ENCODE results near the gene TEP1.

Gene TEP1

DNA sequence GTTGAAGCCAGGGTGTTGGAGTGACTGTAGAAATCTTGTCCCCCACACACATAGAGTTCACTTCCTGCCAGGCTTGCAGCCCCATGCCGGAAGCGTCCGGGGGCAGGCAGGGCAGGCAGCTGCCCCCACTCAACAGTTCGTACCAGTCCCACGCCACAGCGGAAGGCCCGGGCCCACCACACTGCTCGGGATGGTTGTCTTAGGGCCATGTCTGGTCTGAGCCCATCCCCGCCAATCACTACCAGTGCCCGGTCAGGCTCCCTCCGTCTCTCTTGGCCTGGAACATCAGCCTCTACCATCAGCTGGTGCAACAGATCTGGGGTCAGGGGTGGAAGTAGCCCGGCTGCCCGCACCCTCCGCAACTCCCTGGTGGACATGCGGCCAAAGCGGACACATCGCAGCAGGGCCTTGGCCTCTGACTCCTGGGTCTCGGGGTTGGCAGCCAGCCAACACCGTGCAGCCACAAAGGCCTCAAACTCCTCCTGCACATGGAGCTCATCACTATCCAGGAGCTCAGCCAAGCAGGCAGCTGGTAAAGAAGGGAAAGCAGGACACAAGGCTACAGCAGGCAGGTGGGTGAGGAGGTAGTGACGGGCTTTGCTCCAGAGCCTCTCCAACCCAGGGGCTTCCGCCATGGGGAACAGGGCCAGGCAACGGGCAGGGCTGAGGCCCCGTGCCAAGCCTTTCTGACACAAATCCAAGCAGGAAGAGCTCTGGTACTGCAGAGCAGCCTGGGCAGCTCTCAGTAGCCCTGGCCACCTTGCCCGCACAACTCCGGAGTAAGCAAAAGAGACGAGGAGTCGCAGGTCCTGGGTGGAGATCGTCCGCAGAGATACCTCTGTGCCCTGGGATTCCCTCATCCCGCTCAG lies 16.7 kb upstream of the TEP1 start:
- DNase-seq, result peak; percentile 63

DNA sequence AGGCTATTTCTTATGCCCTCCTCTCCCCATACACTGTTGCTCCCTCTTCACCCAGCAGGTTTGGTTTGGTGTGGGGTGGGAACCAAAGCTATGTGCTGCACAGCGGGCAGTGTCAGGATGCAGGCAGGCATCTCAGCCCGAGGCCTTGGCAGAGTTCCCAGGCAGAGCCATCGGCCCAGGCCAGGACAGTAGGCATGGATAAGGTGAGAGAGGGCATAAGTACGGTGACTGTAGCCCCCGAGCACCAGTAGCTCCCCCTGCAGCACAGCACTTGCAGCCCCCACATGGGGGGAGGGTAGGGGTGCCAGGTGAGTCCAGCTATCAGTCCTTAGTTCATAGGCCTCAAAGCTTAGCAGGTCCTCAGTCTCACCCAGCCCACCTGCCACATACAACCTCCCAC lies 15.5 kb upstream of the TEP1 start:
- DNase-seq, result no peak

DNA sequence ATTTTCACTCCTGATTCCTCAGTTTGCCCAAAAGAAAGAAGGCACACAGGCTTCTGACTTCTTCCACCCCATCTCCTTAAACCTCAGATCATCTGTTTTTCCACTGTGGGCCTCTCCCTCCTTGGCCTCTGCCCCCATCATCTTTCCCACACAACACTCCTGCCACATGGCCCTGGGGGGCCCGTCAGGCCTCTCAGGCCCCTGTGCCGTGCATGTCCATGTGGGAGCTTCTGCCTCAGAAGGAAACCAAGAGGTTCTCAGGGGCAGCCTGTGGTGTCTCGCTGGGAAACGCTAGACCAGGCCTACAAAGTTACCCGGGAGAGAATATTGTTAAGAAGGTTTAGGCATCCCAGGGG lies 14.7 kb upstream of the TEP1 start:
- DNase-seq, result no peak

DNA sequence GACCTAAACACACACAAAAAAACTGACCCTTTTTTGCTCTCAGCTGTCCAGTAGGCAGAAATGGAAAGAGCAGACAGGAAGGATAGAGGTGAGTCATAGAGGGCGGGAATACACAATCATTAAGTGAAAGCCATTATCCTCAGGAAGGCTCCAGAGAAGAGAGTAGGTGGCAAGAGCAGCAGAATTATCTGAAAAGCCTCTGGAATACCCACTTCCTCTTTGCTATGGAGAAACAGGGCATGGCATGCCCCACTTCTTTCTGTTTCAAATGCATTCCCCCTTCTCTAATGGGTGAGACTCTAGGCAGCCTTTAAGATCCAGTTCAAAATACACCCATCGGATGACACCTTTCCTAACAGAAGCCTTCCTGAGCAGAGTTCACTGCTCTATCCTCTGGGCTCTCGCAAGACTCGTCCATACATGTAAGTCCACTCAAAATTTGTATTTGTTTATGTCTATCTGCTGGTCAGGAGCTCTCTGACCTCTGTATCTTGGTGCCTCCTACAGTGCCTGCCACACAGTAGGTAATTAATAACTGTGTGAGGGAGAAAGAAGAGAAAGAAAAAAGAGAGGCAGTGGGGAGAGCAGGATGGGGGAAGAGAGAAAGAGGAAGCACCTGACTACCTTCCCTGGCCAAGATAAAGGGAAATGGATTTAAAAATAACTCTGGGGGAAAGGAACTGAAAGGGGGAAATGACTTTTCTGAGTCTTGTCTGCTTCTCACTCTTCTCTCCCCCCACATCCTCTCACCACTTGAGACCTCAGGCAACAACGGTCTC lies 14.1 kb upstream of the TEP1 start:
- no peak for DNase-seq

DNA sequence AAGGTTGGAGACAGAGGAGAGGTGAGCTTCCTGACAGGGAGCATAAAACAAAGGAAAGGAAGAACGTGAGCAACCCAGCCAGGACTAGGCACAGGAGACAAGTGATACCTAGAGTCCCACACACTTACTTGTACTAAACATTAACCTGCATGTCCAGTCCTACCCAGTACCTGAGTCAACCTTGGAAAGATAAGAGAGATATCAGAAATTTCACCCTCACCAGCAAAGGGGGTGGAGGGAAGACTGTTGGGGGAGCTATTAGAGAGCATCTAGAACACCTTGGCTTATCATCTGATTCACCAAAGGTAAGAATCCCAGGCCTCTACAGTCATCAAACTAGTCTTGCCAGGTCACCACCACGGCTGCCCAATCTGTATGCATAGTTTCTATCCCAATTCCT lies 11.6 kb upstream of the TEP1 start:
- no peak for DNase-seq

DNA sequence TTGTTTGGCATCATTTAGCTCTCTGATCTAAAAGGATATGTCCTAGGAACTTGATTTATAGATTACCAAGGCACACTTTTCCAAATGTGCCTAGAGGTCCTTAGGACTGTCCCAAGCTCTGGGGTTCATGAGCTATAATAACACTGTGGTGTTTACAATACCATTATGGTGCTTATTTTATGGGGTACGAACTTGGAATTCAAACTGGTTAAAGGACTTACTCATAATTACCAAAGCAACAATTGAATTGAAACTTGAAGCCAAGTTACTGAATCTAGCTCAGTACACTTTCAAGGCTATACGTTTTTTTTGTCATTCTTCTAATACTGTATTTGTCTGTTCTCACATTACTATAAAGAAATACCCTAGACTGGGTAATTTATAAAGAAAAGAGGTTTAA lies 9.6 kb upstream of the TEP1 start:
- DNase-seq, result no peak

DNA sequence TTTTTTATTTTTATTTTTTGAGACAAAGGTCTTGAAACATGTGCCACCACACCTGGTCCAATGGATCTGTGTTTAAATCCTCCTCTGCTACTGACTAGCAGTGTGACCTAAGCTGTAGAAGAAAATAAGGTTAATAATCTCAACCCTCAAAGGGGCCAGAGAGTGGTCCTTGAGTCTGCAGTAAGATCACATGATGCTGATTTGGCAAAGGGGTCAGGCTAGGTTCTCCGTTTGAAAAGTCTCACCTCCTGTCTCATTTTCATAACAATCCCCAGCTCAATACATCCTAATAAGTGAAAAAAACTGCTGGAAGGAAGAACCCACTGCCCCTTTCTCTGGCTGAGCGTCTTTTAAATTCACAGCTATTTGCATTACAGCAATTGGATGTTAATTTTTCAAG lies 8.0 kb upstream of the TEP1 start:
- DNase-seq, result peak; percentile 99

DNA sequence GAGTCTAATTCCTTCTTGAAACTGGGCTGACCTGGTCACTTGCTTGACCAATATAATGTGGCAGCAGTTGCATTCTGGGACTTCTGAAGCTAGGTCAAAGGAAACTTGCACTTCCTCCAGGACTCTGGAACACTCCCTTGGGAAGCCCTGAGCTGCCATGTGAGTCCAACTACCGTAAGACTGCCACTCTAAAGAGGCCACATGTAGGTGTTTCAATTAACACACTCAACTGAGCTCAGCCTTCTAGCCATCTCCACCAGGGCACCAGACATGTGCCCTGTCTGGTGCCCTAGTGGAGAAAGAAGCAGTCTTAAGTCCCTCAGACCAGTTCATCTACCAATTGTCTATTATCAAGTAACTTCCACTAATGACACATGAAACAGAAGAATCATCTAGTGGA lies 6.1 kb upstream of the TEP1 start:
- DNase-seq, result no peak

DNA sequence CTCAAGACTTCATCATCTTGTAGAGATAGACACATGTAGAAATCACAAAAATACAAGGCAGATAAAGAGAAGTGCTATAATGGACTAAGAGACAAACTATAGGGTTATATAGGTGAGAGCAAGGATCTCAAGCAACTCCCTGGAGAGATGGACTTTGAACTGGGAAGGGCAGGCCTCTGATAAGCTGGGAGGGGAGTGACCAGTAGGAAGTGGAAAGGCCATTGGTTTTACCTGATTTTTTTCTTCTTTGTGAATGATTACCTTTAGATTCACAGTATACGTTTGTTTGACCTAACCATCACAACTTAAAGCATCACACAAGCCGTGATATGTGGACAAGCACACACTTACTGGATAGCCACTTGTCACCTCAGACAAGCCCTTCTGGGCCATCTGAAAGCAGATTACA lies 5.2 kb upstream of the TEP1 start:
- DNase-seq, result no peak

DNA sequence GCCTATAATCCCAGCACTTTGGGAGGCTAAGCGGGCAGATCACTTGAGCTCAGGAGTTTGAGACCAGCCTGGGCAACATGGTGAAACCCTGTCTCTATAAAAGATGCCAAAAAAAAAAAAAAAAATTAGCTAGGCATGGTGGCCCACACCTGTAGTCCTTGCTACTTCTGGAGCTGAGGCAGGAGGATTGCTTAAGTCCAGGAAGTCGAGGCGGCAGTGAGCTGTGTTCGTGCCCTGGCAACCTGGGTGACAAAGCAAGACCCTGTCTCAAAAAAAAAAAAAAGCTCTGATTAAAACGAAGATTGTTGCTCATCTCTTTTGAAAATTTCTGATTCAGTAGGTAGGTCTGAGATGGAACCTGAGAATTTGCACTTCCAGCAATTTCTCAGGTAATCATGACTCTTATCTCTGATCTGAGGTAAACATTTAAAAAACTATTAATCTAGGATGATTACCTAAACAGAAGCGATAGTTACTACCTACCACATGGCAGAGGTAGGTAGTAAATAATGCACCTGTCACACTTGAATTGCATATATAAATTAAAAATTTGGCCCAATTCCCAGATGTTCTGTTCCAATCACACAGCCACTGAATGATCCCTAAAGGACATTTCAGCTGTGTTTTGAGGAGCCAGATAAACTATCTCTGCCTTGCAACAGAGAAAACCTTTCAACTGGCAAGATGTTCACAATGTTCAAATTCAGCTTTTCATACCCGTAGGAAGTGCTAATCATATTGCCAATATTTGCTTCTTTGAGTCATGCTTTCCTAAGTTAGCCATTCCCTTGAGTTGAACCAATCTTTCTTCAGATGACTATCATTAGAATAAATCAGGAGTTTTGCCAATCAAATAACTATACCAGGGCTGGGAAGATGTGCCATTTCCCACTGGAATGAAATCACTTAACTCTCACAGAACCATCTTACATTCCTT lies 4.2 kb upstream of the TEP1 start:
- DNase-seq, result peak; percentile 94

DNA sequence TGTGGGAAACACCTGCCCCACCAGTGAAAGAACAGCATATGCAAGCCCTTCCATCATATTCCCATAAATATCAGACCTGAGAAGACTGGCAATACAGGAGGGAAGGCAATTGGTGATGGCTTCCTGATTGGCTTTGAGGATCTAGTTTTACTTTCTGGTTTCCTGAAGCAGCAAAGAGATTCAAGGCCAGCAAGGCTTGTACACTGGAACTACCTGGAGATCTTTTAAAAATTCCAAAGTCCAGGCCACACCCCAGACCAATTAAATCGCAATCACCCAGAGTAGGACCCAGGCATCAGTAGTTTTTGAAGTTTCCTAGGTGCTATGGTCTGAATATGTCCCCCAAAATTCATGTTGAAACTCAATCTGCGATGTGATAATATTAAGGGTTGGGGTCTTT lies 2.9 kb upstream of the TEP1 start:
- DNase-seq, result no peak

DNA sequence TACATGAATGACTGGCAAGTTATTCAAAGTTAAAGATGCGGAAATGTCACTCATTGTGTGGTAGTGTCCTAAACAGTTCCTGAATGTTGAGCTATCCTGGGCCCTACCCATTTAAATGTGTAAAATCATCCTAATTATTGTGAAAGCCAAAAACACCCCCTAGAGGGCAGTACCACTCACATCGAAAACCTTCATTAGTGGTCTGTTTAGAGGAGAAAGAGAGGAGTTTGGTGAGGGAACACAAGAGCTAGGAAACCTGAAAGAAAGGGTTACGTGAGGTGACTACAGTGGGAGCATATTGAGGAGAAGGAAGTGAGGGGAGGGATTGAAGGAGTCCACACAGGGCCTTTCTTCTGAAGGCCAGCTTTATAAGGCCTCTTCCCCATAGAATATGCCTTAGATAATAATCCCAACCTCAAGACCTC lies 2.5 kb upstream of the TEP1 start:
- peak; percentile 60 for DNase-seq

DNA sequence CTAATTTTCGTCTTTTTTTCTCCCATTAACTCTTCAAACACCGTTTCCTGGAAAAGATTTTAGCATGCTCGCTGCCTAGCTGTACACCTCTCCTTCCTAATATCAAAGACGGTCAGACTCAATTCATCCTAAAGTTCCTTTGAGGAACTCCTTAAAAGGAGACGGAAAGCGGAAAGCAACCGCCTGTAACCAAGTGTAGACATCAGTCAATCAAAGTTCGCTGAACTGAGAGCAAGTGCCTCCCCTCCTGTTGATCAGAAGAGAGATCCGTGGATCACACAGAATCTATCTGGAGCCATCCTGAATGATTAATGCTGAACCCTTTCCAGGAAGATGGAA lies 412 bp upstream of the TEP1 start:
- peak; percentile 82 for DNase-seq

DNA sequence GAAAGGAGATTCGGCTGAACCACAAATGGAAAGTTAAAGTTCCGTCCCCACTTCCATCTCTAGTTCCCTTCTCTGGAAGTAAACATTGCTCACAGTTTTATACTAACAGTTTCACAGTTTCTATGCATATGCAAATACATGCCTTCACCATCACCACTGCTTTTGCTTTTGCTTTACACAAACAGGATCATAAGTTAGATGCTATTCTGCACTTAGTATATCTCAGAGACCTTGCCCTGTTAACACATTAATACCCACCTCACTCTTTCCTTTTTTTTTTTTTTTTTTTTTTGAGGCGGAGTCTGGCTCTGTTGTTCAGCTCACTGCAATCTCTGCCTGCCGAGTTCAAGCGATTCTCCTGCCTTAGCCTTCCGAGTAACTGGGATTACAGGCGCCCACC lies 890 bp downstream of the TEP1 start:
- DNase-seq, result peak; percentile 14

DNA sequence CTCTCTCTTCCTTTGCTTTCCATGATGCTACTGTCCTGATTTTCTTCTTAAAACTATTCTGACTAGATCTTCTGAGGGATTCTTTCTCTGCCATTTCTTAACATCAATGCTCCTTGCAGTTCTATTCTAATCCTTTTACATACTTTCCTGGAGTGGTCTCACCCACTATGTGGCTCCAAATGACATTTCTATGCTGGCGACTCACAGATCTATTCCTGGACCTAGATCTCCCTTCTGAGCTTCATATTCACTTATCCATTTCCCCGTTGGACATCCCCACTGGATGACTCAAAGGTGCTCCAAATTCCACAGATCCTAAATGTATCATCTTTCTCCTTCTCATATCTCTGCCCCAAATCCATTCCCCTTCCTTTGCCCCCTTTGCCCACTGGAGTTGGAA lies 4.1 kb downstream of the TEP1 start:
- DNase-seq, result no peak

DNA sequence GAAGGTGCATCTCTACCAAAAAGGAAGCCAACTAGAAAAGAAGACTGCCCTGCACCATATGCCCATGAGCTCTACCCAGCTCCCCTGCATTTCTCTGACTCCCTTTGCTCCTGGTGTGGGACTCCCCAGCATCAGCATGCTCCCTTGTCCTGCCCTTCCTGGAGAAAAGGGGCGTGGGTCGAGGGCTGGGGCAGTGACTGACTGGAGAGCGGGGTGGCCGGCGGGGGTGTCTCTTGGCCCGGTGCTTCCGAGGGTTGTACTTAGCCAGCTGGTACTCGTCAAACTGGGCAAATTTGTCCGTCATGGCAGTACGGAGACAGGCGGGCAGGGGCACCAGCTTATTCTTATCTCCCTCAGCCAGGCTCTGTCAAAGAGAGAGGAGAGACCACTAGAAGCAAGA lies 9.8 kb downstream of the TEP1 start:
- DNase-seq, result no peak

DNA sequence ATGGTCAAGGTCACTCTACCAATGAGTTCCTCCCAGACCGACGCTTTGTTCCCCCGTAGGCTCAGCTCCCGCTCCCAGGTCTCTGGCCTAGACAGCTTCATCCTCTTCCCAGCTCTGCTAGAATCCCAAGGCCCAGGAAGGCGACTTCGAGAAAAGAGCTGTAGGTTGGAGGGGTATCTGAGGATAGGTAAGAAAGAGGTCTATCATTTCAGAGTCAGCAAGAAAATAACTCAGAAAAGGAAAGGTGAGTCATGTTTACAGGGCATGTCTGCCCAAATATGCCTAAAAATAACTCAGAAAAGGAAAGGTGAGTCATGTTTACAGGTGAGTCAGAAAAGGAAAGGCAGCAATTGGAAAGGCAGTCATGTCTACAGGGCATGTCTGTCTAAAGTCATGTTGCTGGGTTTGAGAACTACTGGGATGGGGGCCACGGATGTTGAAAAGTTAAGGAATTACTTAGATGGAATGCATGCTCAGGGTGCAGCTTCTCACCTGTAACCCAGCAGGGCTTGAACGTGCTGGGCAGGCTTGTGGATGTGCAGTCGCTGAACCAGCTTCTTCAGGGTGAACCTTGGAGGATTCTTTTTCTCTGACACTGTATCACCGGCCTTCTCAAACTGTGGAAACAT lies 12.2 kb downstream of the TEP1 start:
- no peak for DNase-seq

DNA sequence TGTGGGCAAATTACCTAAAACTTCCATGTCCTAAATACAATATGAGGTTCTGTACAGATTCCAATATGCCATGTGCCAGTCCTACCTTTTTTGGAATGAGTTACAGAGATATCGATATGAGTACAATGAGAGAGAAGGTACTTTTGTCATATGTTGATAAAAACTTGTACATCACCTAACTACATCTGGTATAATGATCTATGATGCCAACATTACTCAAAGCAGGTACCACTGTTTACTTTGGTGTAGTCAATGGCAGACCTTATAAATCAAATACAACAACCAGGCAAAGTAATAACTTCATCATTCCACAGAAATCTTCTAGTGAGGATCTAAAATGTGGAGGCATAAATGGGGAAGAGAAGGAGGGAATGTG lies 12.7 kb downstream of the TEP1 start:
- no peak for DNase-seq

DNA sequence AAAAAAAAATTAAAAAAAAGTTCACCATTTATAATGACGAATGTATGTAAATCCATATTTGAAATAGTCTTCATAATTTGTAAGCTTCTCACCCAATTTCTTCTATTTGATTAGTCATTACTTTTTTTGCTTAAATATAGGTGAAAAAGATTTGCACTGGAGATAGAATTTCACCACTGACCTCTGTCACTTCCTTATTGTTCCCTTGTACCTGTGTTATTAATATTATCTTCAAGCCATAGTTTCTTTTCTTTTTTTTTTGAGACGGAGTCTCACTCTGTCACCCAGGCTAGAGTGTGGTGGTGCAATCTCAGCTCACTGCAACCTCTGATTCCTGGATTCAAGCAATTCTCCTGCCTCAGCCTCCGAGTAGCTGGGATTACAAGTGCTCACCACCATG lies 15.8 kb downstream of the TEP1 start:
- no peak for DNase-seq

DNA sequence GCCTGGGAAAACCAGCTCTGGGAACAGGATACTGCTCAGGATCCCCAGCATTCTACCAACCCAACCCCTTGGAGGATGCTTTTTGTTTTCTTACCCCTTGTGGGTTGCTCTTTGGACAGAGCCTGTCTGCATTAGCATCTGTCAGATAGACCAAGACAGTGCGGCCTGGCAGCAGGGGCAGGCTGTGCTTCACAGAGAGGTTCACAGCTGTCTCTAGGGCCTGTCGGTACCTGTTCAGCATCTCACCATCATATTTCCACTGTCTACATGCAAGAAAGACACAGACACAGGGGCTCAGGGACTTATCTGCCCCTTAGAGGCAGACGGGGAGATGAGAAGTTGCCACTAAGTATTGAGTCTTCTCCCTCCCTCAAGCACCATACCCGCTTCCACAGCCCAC lies 21.8 kb downstream of the TEP1 start:
- DNase-seq, result no peak

DNA sequence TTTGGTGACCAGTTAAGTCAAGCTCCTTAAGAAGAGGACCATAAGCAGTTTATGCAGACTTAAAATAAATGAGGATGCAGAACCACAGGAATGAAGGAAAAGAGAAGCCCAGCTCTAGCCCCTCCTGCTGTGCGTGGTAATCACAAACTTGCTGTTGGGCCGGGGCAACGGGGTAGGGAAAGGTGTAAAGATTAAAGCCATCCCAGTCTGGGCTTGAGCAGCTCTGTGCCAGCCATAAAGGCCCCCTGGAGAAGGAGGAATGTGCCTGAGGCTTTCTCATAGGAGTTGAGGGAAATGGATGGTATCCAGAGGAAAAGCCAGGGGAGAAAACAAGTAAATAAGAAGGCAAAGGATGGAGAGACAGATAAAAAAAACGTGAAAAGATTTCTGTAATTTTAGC lies 25.1 kb downstream of the TEP1 start:
- no peak for DNase-seq

DNA sequence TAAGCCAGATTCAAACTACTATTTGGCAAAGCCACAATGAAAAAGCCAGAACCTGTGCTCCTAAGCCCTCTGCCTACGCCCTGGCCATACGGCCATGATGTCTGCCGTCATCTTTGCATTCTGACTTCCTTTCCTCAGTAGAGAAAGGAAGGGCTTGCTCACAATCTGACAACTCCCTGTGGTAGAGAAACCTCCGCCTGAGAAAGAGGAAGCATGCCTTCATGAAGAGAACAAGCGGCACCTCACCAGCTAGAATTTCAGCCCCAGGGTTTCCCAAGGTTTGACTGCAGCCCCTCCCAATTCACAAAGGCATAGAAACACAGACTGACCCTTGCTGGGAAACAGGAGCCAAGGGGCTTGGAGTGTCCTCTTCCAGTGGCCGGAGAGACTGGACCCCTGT lies 25.7 kb downstream of the TEP1 start:
- DNase-seq, result no peak

DNA sequence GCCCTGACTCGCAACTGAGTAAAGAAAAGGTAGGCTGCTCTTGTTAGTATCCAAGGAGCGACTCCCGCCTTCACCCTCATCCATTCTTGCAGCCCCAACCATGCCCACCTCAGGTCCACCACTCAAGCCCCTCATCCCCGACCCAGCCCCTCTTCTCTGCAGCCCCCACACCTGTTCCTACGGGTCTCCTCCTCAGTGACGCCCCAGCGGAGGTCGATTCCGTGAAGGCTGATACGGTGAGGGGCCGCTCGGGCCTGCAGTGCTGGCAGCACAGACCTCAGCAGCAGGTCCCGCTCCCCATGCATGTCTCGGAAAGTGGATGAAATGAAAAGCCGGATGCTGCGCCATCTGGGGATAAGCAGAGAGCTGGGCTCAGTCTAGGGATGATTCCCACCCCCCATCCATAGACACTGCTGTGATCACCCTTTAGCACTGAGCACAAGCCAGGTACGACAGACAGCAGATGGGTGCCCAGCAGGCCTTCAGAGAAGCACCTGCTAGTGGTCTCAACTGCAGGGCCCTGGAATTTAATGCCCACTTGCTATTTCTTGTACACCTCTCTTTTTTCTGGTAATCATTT lies 26.9 kb downstream of the TEP1 start:
- no peak for DNase-seq

Data from DMS79 treated with DMSO at 0.1 percent for 48 hours (cell line).